Neural crest cell (in vitro differentiated cells): ENCODE data around the gene THUMPD2. TPM values are rescaled to one million over a fixed set of nuclear protein-coding genes. Genes with fewer than 3 reads are reported as not detected.

Experiments
- DNase-seq: peaks from one replicate; pipeline ENCODE4 v3.0.0; 2021; ENCODE audit warnings: low read depth, mixed read lengths, low spot score
- H3K27ac Mint-ChIP-seq: one replicate; pipeline ENCODE4 v1.8.0; 2021; ENCODE audit warnings: mild to moderate bottlenecking, mixed read lengths; ENCODE audit not compliant: unreplicated experiment
- H3K27me3 Mint-ChIP-seq: 2 replicates; pipeline ENCODE4 v1.8.0; 2021; ENCODE audit warnings: low read depth, mild to moderate bottlenecking, mixed read lengths
- H3K36me3 Mint-ChIP-seq: 2 replicates; pipeline ENCODE4 v1.8.0; 2021; ENCODE audit warnings: low read depth, mild to moderate bottlenecking, mixed read lengths
- H3K4me1 Mint-ChIP-seq: 2 replicates; pipeline ENCODE4 v1.8.0; 2021; ENCODE audit warnings: mixed read lengths
- H3K4me3 Mint-ChIP-seq: one replicate; pipeline ENCODE4 v1.8.0; 2021; ENCODE audit warnings: mild to moderate bottlenecking, mixed read lengths
- H3K9me3 Mint-ChIP-seq: 2 replicates; pipeline ENCODE4 v1.8.0; 2021; ENCODE audit warnings: mixed read lengths
- CTCF ChIP-seq: fragments of 200-600 bp; sonication (generic); conservative IDR thresholded peaks from 2 replicates; pipeline ENCODE4 v1.5.0; 2021; ENCODE audit warnings: antibody characterized with exemption, mild to moderate bottlenecking
- total RNA-seq: library from RNA; stranded (reverse); gene quantifications from 2 replicates; pipeline ENCODE4 v1.2.1, GENCODE V29; 2021

THUMPD2 gene
- total RNA-seq, 1 donor from 2014 or later = 14.9 TPM

- H3K9me3 Mint-ChIP-seq = peaks cover 17% of the 10 kb centered on the region
- no peak for TF ChIP-seq CTCF
- no peaks in the 10 kb centered on the region for H3K4me1 Mint-ChIP-seq
- no peak overlapping the region for H3K4me3 Mint-ChIP-seq
- DNase-seq = no peak
- H3K27ac Mint-ChIP-seq = no peak overlapping the region
- H3K27me3 Mint-ChIP-seq = no peaks in the 10 kb centered on the region
- H3K36me3 Mint-ChIP-seq = peaks cover 13% of the 10 kb centered on the region
Observed at GRCh38 chr2:39703181-39703872, 75.7 kb downstream of the THUMPD2 start.

- H3K27ac Mint-ChIP-seq = no peak overlapping the region
- no peak for DNase-seq
- H3K36me3 Mint-ChIP-seq = peaks cover 7% of the 10 kb centered on the region
- H3K4me1 Mint-ChIP-seq = peaks cover 13% of the 10 kb centered on the region
- no peak for TF ChIP-seq CTCF
- peaks cover 12% of the 10 kb centered on the region for H3K9me3 Mint-ChIP-seq
- no peak overlapping the region for H3K4me3 Mint-ChIP-seq
- H3K27me3 Mint-ChIP-seq = no peaks in the 10 kb centered on the region
Observed at GRCh38 chr2:39701137-39701536, 77.9 kb downstream of the THUMPD2 start.

GRCh38 chr2:39697454-39697853, 81.6 kb downstream of the THUMPD2 start:
- Mint-ChIP-seq H3K9me3 (peaks cover 12% of the 10 kb centered on the region), H3K36me3 (peaks cover 7% of the 10 kb centered on the region), H3K27me3 (no peaks in the 10 kb centered on the region), H3K4me3 (no peak overlapping the region), H3K27ac (peak overlapping the region; percentile 3), H3K4me1 (peaks cover 24% of the 10 kb centered on the region)
- TF ChIP-seq CTCF = no peak
- DNase-seq = no peak

GRCh38 chr2:39696838-39697237, 82.2 kb downstream of the THUMPD2 start:
- H3K36me3 Mint-ChIP-seq = peaks cover 7% of the 10 kb centered on the region
- peak; percentile 55 for TF ChIP-seq CTCF
- H3K4me1 Mint-ChIP-seq = peaks cover 24% of the 10 kb centered on the region
- H3K27ac Mint-ChIP-seq = no peak overlapping the region
- no peak overlapping the region for H3K4me3 Mint-ChIP-seq
- no peak for DNase-seq
- H3K27me3 Mint-ChIP-seq = no peaks in the 10 kb centered on the region
- peaks cover 10% of the 10 kb centered on the region for H3K9me3 Mint-ChIP-seq

GRCh38 chr2:39696101-39696553, 82.9 kb downstream of the THUMPD2 start:
- TF ChIP-seq CTCF = no peak
- Mint-ChIP-seq H3K36me3 (peaks cover 2% of the 10 kb centered on the region), H3K27me3 (no peaks in the 10 kb centered on the region), H3K9me3 (peaks cover 7% of the 10 kb centered on the region), H3K27ac (no peak overlapping the region), H3K4me1 (peaks cover 24% of the 10 kb centered on the region), H3K4me3 (no peak overlapping the region)
- no peak for DNase-seq
